CD4-positive, alpha-beta T cell (primary cell): Measurements from ENCODE around the gene KCTD15. TPM values are rescaled to one million over a fixed set of nuclear protein-coding genes. Genes with fewer than 3 reads are reported as not detected.

Experiments used
- ATAC-seq: fragments of 200-7000 bp; cut with Tn5 transposase; one replicate; pipeline ENCODE4 v1.10.0; 2022; ENCODE audit warnings: mild to moderate bottlenecking; ENCODE audit not compliant: poor library complexity
- CTCF ChIA-PET: fragments of 350-600 bp; sonication (Branson Sonifier 250); formaldehyde crosslinking; loops from one replicate; lab custom pipeline; 2021; ENCODE audit warnings: antibody characterized with exemption, inconsistent platforms; lab: Charles Lee
- POLR2A ChIA-PET: fragments of 350-600 bp; sonication (Branson Sonifier 250); formaldehyde crosslinking; loops from one replicate; lab custom pipeline; 2021; ENCODE audit warnings: antibody characterized with exemption, inconsistent platforms; lab: Charles Lee
- DNase-seq, 14 experiments: peaks; one replicate each; pipeline ENCODE4 v3.0.0-alpha.2; 2013 to 2020; ENCODE audit warnings: mixed read lengths in 2 of 14
- H3K27ac ChIP-seq, 2 donors: one replicate each; pipeline versions ENCODE4 v1.5.1 to v1.7.0; 2013; ENCODE audit warnings: low read length in 2 of 2, low read depth in 1 of 2, mild to moderate bottlenecking in 1 of 2
- H3K27me3 ChIP-seq, 2 experiments: 1 replicate in 1 of 2; 2 replicates in 1 of 2; pipeline versions ENCODE4 v1.6.1 to v1.7.0; 2013; ENCODE audit warnings: low read length in 2 of 2, control low read depth in 1 of 2, mild to moderate bottlenecking in 1 of 2, moderate library complexity in 1 of 2; ENCODE audit not compliant: insufficient read depth in 2 of 2, control insufficient read depth in 1 of 2
- H3K36me3 ChIP-seq: one replicate; pipeline ENCODE4 v1.6.1; 2013; ENCODE audit warnings: low read length, control low read depth; ENCODE audit not compliant: insufficient read depth
- H3K4me1 ChIP-seq: one replicate; pipeline ENCODE4 v1.6.1; 2013; ENCODE audit warnings: low read length, control low read depth; ENCODE audit not compliant: insufficient read depth
- H3K4me3 ChIP-seq: one replicate; pipeline ENCODE4 v1.5.1; 2013; ENCODE audit warnings: mild to moderate bottlenecking, low read length, moderate library complexity
- H3K9me3 ChIP-seq, 2 experiments: 1 replicate in 1 of 2; 2 replicates in 1 of 2; pipeline versions ENCODE4 v1.6.1 to v1.7.0; 2013; ENCODE audit warnings: low read length in 2 of 2, mild to moderate bottlenecking in 2 of 2, control low read depth in 1 of 2, moderate library complexity in 1 of 2; ENCODE audit not compliant: control insufficient read depth in 1 of 2, insufficient read depth in 1 of 2
- H3K27ac Mint-ChIP-seq: one replicate; pipeline ENCODE4 v1.8.0; 2020; ENCODE audit warnings: mixed read lengths
- H3K27me3 Mint-ChIP-seq: one replicate; pipeline ENCODE4 v1.8.0; 2021; ENCODE audit warnings: mixed read lengths
- H3K36me3 Mint-ChIP-seq: one replicate; pipeline ENCODE4 v1.8.0; 2021; ENCODE audit warnings: low read depth, mixed read lengths
- H3K4me1 Mint-ChIP-seq: one replicate; pipeline ENCODE4 v1.8.0; 2021; ENCODE audit warnings: low read depth, mixed read lengths
- H3K4me3 Mint-ChIP-seq: one replicate; pipeline ENCODE4 v1.8.0; 2020; ENCODE audit warnings: mild to moderate bottlenecking, mixed read lengths
- H3K9me3 Mint-ChIP-seq: one replicate; pipeline ENCODE4 v1.8.0; 2020; ENCODE audit warnings: mixed read lengths
- intact Hi-C, 2 experiments: fragments of 100-400 bp; cut with DNase I in 1 of 2; cut with micrococcal nuclease in 1 of 2; formaldehyde crosslinking; loops; one replicate each; pipeline versions ENCODE4 v1.15.1 to v1.9.0; 2023 to 2025; cut with DNase I, micrococcal nuclease
- total RNA-seq, 174 experiments: library from RNA in 2 of 174; stranded (reverse) in 2 of 174; gene quantifications; one replicate each; pipeline ENCODE4 v1.2.3 and lab custom pipeline; 2021 to 2026
- TF ChIP-seq, protein P1 (sequence below): fragments of 200-600 bp; IDR thresholded peaks from one replicate; pipeline ENCODE4 v1.8.0; 2022; ENCODE audit warnings: antibody characterized with exemption, mild to moderate bottlenecking

Gene KCTD15
- total RNA-seq, 2 experiments from 2014 or later = 3.6 to 3.9 TPM

DNA sequence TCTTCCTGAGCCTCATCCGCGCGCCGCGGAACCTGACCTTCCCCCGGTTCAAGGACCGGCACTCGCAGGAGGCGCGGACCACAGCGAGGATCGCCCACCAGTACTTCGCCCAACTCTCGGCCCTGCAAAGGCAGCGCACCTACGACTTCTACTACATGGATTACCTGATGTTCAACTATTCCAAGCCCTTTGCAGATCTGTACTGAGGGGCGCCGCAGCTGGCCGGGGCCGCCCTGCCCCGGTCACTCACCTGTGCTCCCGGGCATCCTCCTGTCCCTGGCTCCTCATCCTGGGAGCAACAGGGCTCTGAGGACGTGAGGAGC lies 23.9 kb upstream of the KCTD15 start:
- Histone ChIP-seq H3K36me3 (no peaks in the 10 kb centered on the region), H3K4me3 (no peak overlapping the region), H3K27ac (no peak overlapping the region), H3K4me1 (peaks cover 6% of the 10 kb centered on the region), H3K27me3 (peaks cover 0 to under 1% of the 10 kb centered on the region in 2 experiments), H3K9me3 (no peaks in the 10 kb centered on the region)
- POLR2A ChIA-PET = no interaction called here
- Mint-ChIP-seq H3K4me3 (no peak overlapping the region), H3K4me1 (peaks cover 5% of the 10 kb centered on the region), H3K36me3 (no peaks in the 10 kb centered on the region), H3K27me3 (peaks cover 35% of the 10 kb centered on the region), H3K9me3 (no peaks in the 10 kb centered on the region), H3K27ac (no peak overlapping the region)
- CTCF ChIA-PET = no interaction called here
- TF ChIP-seq, protein P1, sequence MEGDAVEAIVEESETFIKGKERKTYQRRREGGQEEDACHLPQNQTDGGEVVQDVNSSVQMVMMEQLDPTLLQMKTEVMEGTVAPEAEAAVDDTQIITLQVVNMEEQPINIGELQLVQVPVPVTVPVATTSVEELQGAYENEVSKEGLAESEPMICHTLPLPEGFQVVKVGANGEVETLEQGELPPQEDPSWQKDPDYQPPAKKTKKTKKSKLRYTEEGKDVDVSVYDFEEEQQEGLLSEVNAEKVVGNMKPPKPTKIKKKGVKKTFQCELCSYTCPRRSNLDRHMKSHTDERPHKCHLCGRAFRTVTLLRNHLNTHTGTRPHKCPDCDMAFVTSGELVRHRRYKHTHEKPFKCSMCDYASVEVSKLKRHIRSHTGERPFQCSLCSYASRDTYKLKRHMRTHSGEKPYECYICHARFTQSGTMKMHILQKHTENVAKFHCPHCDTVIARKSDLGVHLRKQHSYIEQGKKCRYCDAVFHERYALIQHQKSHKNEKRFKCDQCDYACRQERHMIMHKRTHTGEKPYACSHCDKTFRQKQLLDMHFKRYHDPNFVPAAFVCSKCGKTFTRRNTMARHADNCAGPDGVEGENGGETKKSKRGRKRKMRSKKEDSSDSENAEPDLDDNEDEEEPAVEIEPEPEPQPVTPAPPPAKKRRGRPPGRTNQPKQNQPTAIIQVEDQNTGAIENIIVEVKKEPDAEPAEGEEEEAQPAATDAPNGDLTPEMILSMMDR = no peak
- ATAC-seq (no peak), DNase-seq (no peak)
- intact Hi-C loops = loop anchor here in 1 of 2 experiments (5.0 to 10.0 kb wide), 2 partner anchors 531 to 662 kb away; no protein-coding TSS in a partner anchor

DNA sequence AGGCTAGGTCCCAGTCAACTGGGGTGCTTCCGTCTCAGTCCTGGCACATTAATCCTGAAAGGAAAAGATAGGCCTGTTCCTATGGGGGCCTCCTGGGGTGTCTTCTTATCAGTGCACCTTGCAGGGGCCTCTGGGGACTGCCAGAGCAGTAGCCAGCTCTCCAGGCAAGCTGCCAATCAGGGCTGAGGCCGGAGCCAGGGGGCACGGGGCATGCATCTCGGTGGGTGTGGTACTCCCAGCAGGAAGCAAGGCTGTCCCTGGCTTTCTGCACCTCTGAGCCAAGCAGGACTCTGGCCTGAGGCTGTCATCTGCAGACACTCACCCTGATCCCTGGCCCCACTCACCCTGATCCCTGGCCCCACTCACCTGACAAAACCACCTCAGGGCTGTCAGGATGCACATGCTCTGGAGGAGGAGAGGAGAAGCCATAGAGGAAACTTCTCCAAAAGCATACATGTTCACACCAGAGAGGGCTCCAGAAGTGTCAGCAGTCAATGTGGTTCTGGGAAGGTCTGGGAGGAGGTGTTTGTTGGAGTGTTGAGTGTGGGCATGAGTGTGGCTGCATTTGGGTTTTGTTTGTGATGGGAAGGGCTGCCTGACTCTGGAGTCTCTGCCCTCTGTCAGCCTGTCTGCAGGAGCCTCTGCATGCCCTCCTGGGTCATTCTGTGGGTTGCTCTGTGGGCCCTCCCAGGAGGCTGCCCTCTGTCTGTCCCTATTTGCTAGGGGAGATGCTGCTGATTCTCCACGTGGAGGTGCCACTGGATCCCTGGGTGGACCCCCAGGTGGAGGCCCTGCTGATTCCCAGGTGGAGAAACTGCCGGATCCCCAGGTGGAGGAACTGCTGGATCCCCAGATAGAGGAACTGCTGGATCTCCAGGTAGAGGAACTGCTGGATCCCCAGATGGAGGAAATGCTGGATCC lies 22.7 kb upstream of the KCTD15 start:
- no peak overlapping the region for H3K4me3 Mint-ChIP-seq
- POLR2A ChIA-PET = no interaction called here
- intact Hi-C loops = loop anchor here in 1 of 2 experiments (5.0 to 10.0 kb wide), 2 partner anchors 532 to 661 kb away; no protein-coding TSS in a partner anchor

DNA sequence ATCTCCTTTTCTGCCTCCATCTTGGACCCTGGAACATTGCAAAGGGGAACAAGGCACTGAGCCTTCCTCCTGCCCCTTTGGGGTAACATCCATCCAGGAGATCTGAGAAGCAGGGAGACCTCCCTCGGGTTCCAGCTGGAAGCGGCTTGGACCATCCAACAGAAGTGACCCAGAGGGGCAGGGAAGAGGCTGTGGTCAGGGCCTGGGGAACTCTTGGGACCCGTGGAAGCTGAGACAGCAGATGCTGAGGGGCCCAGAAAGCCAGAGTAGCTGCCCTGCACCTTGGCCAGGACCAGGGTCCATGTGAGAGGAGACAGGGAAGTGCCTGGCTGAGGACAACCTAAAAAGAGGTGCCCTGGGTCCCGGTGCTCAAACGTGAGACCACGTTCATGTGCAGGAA lies 21.9 kb upstream of the KCTD15 start:
- ChIA-PET CTCF (no interaction called here), POLR2A (no interaction called here)
- Mint-ChIP-seq H3K36me3 (no peaks in the 10 kb centered on the region), H3K4me1 (peaks cover 18% of the 10 kb centered on the region), H3K9me3 (no peaks in the 10 kb centered on the region), H3K27me3 (peaks cover 36% of the 10 kb centered on the region), H3K27ac (no peak overlapping the region), H3K4me3 (no peak overlapping the region)
- Histone ChIP-seq H3K4me1 (peaks cover 17% of the 10 kb centered on the region), H3K4me3 (no peak overlapping the region), H3K27me3 (peaks cover 8 to 15% of the 10 kb centered on the region in 2 experiments), H3K9me3 (no peaks in the 10 kb centered on the region), H3K27ac (no peak overlapping the region), H3K36me3 (no peaks in the 10 kb centered on the region)
- intact Hi-C loops = loop anchor here (5.0 to 10.0 kb wide), 4 partner anchors 223 to 938 kb away; no protein-coding TSS in a partner anchor
- DNase-seq (no peak), ATAC-seq (no peak)
- TF ChIP-seq, protein P1 = no peak

More for the DNA sequence above, 22.7 kb upstream of the KCTD15 start:
- TF ChIP-seq, protein P1 = no peak
- ATAC-seq (no peak), DNase-seq (no peak)
- Histone ChIP-seq H3K4me1 (peaks cover 17% of the 10 kb centered on the region), H3K4me3 (no peak overlapping the region), H3K9me3 (no peaks in the 10 kb centered on the region), H3K27ac (no peak overlapping the region), H3K27me3 (peaks cover 7% of the 10 kb centered on the region in 2 experiments), H3K36me3 (no peaks in the 10 kb centered on the region)
- H3K27me3 Mint-ChIP-seq = peaks cover 35% of the 10 kb centered on the region
- peaks cover 12% of the 10 kb centered on the region for H3K4me1 Mint-ChIP-seq
- CTCF ChIA-PET = no interaction called here
- no peaks in the 10 kb centered on the region for H3K9me3 Mint-ChIP-seq
- no peak overlapping the region for H3K27ac Mint-ChIP-seq
- no peaks in the 10 kb centered on the region for H3K36me3 Mint-ChIP-seq
